Raji (cell line): ENCODE measurements around the gene SECISBP2.

Experiments used
- POLR2A ChIP-seq: IDR thresholded peaks from 2 replicates; pipeline ENCODE4 v1.6.1; 2011; ENCODE audit warnings: low read depth, low read length, control low read depth; ENCODE audit not compliant: insufficient read depth

The SECISBP2 gene

GRCh38 chr9:89379508-89380115 lies 61.3 kb downstream of the SECISBP2 start:
- TF ChIP-seq POLR2A = no peak

- no peak for TF ChIP-seq POLR2A
Measured at GRCh38 chr9:89380437-89381307, 62.4 kb downstream of the SECISBP2 start.

- no peak for TF ChIP-seq POLR2A
Measured at GRCh38 chr9:89381308-89381609, 63.0 kb downstream of the SECISBP2 start.

GRCh38 chr9:89382026-89382986 lies 64.0 kb downstream of the SECISBP2 start:
- no peak for TF ChIP-seq POLR2A

- TF ChIP-seq POLR2A = no peak
Measured at GRCh38 chr9:89383030-89383720, 64.9 kb downstream of the SECISBP2 start.

GRCh38 chr9:89383721-89384300 lies 65.5 kb downstream of the SECISBP2 start:
- no peak for TF ChIP-seq POLR2A

GRCh38 chr9:89384783-89385182 lies 66.5 kb downstream of the SECISBP2 start:
- TF ChIP-seq POLR2A = no peak

GRCh38 chr9:89386206-89386605 lies 67.9 kb downstream of the SECISBP2 start:
- TF ChIP-seq POLR2A = no peak

GRCh38 chr9:89386797-89387196 lies 68.5 kb downstream of the SECISBP2 start:
- TF ChIP-seq POLR2A = no peak

GRCh38 chr9:89387197-89387849 lies 69.0 kb downstream of the SECISBP2 start:
- no peak for TF ChIP-seq POLR2A

GRCh38 chr9:89388084-89388867 lies 70.0 kb downstream of the SECISBP2 start:
- no peak for TF ChIP-seq POLR2A

- no peak for TF ChIP-seq POLR2A
Measured at GRCh38 chr9:89388868-89389177, 70.5 kb downstream of the SECISBP2 start.

- no peak for TF ChIP-seq POLR2A
Measured at GRCh38 chr9:89390068-89390555, 71.8 kb downstream of the SECISBP2 start.
